ENCODE results near the gene TMEM114.

GRCh38 chr16:8591451-8591850 lies 1.1 kb upstream of the TMEM114 start:
- TF ChIP-seq GATA2 (IDR thresholded peaks at IDR 0.05; ENCODE audit: low read depth, low read length), result no peak
- no peak for TF ChIP-seq GATA3 (IDR thresholded peaks at IDR 0.05; ENCODE audit: low read depth, low read length)

All from SH-SY5Y (cell line).